ENCODE results near the gene TTLL11.

The TTLL11 gene

DNA sequence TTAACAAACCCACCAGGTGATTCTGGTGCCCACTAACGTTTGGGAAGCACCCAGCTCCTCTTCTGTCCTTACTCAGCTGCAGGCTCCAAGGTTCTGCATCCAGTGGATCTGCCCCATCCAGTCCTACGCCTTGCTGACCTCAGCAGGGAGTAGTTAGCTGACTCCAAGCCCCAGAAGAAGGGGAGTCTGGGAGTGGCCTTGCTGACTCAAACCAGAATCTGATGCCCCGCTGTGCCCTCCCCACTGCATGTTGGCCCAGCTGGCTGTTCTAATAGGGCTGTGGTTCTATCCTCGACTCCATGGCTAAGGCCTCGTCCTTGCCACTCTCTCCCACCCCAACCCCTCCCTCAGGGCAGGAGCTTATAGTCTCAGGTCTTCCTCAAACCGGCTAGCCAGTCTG lies 136.3 kb downstream of the TTLL11 start:
- no peak for DNase-seq

DNA sequence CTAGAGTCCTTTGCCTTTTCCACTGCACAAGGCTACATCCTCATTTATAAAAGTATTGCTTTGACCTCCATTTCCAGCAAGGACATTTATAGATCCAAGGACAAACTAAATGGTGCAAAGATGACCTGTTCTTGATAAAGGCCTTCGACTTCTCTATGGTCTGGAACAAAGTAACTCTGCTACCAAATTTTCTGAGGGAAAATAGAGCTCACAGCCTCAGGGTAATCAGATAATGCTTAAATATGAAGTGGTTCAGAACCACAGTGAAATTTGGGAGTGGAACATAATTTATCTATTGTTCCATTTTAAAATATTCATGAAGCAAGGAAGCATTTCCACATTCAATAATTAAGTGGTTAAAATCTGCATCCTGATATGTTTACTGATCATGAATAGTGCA lies 137.5 kb downstream of the TTLL11 start:
- no peak for DNase-seq

DNA sequence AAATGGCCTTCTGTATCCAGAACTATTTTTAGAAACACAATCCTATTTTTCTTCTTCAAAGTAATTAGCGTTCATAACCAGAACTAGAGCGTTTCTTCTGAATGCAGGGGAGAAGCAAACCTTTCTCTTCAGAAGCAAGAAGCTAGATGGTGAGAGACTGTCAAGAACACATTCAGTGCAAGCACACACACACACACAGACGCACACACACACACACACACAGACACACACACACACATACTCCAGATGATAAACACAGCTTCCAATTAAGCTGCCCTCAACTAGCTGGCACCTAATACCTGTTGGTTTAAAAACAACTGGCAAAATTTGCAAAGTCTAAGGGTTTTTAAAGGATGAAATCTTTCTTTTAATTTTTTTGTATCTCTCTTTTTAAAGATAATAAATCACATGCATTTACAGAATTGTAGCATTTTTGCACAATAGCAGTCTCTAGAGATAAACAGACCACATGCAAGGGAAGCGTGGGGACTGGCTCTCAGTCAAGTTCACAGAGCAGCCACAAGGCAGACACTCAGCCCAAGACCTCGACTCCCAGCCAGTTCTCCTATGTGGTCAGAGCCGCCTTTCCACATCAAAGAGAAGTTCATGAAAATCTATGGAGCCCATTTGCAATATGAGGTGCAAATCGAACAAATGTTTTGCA lies 138.5 kb downstream of the TTLL11 start:
- DNase-seq, result no peak

DNA sequence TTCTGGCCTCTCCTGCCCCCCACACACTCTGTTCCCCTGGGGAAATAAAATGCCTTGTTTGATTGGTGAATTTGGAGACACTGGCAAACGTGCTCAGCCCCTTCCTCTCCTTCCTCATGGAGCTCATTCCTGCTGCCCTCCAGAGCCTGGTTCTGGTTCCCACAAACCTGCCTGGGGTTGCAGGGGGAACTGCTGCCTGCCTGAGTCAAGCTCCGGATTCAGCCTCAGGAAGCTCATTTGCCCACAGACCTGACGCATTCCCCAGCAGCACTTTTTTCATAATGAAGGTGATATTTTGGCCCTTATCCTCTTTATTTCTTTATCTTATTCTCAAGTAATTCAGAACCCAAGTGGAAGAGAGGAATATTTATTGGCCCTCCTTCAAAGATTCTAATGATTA lies 140.5 kb downstream of the TTLL11 start:
- no peak for DNase-seq

DNA sequence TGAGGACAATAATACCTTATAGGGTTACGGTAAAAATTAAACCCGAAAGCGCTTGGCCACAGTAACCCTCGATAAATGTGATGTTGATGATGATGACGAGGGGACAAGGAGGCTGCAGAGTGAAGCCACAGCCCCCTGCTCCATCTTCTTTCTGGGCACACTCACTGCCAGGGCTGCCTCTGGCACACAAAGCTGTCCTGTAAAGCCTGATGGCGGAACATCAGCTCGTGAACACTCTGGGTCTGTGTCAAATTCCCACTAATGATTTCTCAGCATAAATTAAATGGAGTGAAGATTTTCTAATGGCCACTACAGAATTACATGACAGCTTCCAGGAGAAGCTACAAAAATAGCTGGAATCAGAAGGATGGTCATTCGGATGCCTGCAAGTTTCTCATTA lies 142.2 kb downstream of the TTLL11 start:
- DNase-seq, result no peak

DNA sequence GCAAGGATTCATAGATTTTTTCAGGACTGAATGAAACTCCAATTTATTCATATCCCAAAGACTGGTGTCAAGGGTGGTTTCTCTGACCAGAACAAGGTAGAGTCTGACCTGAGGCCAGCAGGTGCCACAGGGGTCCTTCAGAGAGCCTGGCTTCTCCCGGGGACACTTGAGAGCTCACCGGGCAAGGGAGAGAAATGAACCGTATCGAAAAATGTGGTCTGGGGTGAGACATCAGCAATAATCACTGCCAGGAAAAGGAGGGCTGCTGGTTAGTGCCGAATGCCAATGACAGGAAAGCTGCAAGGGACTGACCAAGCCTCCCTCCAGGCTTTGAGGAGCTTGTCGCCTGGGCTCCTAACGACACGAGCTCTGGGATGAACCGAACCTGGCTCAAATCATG lies 142.7 kb downstream of the TTLL11 start:
- no peak for DNase-seq

DNA sequence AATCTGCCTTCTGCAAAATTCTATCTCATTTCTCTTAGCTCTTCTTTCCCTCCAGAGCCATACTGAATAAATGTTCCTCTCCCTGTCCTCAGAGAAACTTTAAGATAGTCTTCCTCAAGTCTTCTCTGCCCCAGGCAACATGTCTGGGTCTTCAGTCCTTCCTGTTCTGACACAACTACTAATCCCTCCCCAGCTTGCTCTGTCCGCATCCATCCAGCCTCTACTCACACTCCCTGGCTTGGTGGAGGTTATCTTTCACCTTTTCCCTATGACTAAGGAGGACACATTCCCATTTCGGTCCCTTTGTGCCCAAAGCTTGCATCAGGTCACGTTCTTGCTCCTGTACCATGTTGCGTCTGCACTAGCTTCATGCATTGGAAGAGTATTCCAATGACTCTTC lies 143.3 kb downstream of the TTLL11 start:
- DNase-seq, result no peak

DNA sequence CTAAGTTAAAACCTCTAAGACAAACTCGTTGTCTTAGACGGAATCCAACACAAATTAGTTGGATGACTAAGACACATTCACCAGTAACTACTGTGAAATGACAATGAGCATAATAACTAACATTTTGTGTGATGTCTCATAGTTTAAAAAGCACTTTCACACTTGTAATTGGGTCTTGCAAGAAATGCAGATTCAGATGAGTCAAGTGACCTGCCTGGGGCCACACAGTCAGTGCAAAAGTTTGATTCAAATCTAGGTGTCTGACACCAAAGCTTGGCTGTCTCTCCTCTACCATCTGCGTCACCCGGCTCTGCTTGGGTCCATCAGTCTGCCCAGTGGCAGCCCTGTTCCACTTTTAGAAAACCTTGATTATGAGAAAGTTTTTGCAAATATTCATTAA lies 143.7 kb downstream of the TTLL11 start:
- no peak for DNase-seq

DNA sequence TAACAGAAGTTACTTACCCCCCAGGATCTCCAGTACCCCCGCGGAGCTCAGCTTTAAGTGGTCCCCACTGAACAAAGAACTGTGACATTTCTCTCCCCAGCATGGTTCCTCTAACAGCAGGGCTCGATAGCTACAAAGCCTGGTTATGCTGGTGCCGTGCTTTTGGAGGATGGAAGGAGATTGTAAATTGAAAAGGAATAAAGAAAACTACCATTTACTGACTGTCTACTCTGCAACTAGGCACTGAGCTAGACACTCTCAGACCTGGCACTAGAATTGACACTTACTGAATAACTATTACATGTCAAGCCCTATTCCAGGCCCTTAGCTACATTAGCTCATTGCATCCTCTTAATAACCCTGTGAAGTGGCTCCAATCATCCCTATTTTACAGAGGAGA lies 145.3 kb downstream of the TTLL11 start:
- no peak for DNase-seq

DNA sequence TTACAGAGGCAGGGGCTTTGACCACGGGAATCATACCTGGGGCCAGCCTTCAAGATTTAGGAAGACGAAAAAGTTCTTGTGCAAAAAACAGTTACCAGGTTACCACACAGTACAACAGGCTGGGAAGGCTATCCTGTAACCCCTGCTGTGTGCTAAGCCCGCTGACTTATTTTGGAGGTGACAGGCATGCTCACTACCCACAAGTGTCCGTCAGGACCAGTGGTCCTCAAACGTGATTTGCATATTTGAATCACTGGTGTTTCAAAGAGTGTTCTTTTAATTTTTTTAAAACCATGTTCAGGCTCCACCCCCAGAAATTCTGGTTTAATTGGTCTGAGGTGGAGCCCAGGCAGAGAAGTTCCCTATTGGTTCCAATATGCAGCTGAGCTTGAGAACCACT lies 146.6 kb downstream of the TTLL11 start:
- DNase-seq, result no peak

DNA sequence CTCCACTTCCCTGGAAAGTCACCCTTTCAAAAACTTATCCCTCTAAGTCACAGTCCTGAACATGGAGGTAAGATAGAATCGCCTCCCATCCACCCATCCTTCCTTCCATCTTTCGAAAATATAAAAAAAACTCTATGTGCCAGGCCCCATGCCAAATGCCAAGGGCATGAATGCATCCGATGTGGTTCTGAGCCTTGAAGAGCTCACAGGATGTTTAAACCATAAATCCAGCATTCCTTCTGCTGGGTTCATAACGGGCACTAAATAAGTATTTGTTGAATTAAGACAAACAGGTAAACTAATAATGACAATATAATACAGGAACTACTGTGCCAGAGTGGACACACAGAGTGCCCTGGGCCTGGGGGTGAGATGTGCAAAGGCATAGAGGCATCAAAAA lies 147.3 kb downstream of the TTLL11 start:
- DNase-seq, result no peak

DNA sequence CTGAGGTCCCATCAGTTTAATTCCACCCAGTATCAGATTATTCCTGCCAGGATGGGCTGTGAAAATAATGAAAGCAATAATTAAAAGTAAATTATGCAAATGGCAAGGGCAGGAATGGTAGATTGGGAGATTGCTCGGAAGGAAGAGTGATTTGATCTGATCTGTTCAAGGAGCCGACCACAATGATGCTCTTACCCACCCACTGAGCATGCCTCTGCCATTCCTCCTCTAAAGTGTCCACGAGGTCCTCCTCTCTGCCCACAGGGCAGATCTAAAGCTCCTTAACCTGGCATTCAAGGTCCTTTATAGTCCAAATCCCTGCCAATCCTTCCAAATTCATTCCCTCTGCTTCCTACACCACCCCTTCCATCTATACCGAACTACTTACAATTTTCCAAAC lies 147.8 kb downstream of the TTLL11 start:
- no peak for DNase-seq

DNA sequence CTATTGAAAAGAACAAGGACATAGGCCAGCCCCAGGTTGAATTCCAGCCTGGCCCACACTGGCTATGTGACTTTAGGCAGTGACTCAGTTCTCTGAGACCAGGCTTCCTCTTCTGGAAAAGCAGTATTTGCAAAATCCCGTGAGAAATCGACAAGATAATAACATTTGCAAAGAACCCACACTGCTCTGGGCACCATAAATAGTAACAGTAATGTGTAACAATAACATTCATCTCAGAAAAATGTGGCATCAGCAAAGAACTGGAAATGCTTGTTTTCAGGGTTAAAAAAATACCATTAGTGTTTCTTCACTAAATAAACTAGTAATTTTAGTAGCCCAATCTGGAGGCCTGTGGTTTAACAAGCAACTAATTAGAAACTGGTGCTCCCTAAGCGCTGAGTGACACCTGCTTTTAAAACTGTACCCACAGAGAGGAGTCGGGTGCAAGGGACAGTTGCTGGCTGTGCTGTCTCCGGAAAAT lies 148.4 kb downstream of the TTLL11 start:
- no peak for DNase-seq

DNA sequence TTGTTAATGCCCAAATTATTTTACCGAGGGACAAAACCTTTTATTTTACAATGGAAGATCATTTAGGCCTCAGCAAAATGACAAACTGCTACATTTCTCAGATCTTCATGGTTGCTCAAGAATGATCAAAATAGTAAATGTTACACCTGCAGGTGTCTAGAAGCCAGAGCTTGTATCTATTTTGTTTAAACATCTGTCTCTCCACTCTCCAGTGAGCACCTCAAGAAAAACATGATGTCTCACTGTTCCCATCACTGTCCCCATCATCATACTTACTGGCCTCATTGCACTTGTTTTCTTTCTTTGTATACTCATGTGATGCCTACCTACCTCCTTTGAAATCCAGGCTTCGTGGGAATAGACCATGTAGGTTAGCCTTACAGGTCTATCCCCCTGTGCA lies 149.6 kb downstream of the TTLL11 start:
- no peak for DNase-seq

DNA sequence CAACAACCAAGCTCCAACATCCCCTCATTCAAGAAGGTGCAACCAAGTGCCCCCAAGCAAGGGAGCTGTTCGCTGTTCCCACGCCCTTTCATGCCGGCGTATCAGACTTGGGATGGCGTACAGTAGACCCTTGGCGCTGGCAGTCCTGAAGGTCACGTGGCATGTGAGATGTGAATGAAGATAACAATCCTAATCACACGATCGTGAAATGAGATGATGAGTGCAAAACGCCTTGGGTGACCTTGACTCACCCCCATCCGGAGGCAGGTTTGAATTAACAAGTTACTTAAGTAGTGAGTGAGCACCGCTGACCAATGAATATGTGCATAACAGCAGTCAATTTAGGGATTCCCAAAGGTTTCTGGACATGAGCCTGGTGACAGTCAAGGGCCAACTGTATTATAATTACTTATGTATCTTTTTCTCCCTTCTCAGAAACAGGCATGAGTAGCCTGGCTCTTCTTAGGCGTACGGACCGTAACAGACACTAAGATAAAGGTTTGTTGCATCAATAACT lies 150.2 kb downstream of the TTLL11 start:
- no peak for DNase-seq

DNA sequence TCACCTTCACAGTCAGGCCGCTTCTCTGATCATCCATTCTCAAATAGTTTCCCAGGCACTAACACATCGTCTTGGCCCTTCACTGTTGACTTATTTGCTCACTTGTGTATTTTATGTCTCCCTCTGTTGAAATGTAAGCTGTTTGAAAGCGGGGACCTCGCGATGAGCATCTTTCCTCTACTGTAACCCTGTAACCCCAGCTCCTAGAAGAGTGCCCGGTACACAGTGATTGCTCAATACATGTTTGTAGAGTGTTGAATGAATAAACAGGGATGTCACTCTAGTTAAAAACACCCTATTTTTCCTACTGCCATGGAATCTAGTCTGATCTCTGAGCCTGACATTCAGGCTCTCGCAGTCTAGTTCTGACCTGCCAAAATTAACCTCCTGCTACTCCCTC lies 150.8 kb downstream of the TTLL11 start:
- no peak for DNase-seq

DNA sequence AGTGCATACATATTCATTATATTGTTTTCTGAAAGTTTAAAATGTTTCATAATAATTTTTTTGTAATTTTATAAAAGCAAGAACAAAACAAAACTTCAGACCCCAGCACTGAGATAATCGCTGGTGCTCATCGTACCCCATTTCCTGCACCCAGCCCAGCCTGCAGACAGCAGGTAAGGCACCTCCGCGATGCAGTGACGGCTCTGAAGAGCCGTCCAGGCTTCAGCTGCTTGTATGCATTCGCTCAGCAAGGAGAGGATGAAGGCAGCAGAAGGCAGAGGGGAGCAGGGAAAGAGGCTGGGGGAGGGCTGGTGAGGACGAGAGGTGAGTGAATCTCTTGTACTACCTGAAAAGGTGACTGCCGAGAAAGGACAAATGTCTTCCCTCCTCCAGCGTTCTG lies 153.5 kb downstream of the TTLL11 start:
- no peak for DNase-seq

DNA sequence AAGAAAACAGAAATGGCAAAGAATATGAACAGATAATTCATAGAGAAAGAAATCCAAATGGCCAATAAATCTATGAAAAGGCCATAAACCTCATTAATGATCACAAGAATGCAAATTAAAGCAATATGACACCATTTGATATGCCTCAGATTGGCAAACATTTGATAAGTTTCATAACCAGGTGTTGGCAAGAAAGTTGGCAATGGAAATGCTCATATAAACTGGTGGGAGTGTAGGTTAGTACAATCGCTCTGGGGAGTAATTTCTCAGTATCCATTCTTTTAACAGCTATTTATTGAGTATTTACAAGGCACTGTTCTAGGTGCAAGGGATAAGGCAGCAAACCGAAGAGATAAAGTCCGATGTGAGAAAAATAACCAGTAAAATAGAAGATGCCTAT lies 154.5 kb downstream of the TTLL11 start:
- no peak for DNase-seq

DNA sequence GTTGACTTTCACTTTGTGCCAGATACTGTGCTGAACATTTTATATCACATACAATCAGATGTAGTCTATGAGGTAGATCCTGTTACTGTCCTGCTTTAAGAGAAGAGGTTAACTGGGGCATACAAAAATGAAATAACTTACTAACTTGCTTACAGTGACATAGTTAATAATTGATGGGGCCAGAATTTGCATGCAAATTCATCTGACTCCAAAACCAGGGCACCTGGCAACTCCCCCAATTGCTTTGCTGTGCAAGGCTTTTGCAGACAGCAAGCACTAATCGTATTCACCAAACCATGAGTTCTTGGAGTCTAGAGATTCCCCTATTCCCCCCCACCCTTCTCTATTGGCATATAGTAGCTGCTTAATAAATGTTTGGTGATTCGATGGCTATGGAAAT lies 155.9 kb downstream of the TTLL11 start:
- DNase-seq, result no peak

DNA sequence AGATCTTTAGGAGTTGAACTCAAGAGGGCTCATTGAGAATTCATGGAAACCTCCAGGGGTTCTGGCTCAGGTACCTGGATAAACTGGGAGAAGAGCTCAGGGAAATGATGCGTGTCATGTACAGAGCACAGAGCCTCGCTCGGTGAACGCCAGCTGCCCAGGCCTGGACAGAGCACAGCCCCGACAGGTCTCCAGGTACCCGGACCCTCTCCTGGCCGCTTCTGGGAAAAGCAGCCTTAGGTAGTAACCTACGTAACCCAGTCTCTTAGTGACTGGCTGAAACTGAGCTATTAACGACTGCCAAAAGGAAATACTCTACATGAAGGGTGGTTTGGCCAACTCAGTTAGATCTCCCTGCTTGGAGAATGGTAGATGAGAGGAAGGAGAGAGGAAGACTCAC lies 157.4 kb downstream of the TTLL11 start:
- no peak for DNase-seq

DNA sequence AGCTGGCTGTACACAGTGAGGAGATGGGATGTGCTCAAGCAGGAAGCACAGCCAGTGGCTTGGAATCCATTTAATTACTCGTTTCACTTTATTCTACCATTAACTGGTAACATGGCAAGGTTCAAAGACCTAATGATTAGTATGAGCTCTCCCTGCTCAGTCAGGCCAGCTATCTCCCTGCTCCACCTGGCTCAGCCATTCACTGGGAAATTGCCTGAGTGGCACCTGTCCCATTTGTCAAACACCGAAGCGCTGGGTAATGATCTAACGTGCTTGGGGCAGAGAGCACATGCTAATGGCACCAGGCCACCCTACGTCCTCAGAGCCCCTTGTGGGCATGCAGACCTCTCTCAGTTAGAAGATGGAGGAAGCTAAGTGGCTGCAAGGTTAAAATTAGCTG lies 162.2 kb downstream of the TTLL11 start:
- DNase-seq, result no peak

DNA sequence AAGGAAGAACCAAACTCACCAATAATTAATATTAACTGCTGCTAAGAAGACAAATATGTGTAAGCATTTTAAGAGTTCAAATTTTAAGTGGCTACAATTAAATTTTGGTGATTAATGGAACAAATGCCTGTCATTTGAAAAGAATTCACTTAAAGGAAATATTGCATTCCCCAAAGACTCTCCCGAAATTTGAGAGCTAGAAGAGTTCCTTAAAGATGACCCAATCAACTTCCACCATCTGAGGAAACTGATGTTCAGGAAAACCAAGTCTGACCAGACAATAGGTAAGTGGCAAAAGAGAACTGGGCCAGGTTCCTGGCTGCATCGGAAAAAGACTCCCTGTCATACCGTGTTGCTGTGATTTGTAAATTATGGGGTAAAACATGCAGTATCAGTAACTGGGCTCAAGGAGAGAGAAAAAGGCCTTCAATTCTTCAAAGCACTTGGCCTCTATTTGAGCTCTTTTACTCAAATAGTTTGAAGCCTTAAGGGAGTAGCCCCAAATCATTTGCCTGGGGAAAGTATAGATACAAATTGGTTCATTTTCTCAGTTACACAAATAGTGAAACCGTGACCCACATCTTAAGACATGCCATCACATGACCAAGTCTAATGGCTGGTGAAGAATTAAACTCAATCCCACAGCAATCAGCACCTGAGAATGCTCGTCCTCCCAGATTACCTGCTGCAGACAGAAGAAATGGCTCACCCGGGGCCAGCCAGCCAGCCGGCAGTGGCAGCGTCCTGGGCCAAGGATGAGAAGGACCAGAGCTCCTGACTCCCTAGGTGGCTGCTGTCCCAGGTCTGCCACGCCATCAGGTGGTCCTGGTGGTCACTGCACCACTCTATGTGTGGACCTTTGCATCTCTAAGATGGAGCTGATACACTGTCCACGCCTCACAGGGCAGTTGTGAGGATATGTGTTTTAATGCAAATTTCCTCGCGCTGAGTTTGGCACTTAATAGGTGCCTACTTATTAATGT lies 162.9 kb downstream of the TTLL11 start:
- DNase-seq, result no peak

DNA sequence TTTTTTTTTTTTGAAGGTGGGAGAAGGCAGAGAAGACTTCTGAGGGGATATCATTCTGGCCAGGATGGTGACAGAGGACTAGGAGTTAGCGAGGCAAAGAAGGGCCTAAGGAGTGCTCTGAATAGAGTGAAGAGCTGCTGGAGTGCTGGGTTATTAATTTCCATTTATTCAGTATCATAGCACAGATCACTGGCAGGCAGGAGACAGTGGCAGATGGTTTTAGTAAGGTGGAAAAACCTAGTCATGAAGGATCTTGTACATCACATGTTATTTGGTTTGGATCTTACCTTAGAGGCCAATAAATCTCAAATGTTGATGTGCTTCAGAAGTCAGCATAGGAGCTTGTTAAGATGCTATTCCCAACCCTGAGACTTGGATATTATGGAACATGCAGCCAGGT lies 165.5 kb downstream of the TTLL11 start:
- no peak for DNase-seq

DNA sequence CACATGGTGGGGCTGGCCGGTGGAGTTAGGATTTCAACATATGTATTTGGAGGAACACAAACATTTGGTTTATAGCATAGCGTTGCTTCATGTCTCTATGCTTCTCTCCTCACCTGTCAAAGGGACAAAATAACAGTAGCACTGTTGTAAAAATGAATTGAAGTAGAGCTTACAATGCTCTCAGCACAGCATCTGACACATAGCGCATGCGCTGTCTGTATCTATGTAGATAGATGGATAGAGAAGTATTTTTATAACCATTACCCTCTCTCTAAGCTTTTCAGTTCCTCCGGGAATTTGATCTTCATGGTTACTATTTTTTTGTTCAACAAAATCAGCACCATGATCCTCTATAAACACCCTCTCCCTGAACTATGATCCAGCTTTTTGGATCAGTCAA lies 166.0 kb downstream of the TTLL11 start:
- DNase-seq, result no peak

Measured in CD4-positive, alpha-beta T cell treated with Interleukin-17A for 4 hours (primary cell).